Measurements from ENCODE around the gene PAX4.

Gene PAX4

GRCh38 chr7:127588019-127588696, 29.8 kb downstream of the PAX4 start, which contains the start of gene ARF5:
Gene ARF5 (plus strand): TSS chr7:127588411. CDS start chr7:127588499, 88 bp downstream.
- peak within 1 kb of the TSS; percentile 89 for H3K4me3 ChIP-seq (ENCODE audit: low read depth, low read length)
- TF ChIP-seq CTCF (conservative IDR thresholded peaks at IDR 0.05; ENCODE audit: low read depth, low read length): no peak
- DNase-seq (ENCODE audit: low read depth): peak; percentile 84

- H3K4me3 ChIP-seq (ENCODE audit: low read depth, low read length): peak overlapping the region; percentile 89
- no peak for DNase-seq (ENCODE audit: low read depth)
- no peak for TF ChIP-seq CTCF (conservative IDR thresholded peaks at IDR 0.05; ENCODE audit: low read depth, low read length)
These were observed 30.3 kb downstream of the PAX4 start for GRCh38 chr7:127587663-127588018.

- H3K4me3 ChIP-seq (ENCODE audit: low read depth, low read length): no peak overlapping the region
- no peak for DNase-seq (ENCODE audit: low read depth)
These were observed 31.6 kb downstream of the PAX4 start for GRCh38 chr7:127586346-127586745.

GRCh38 chr7:127585044-127585953, 32.6 kb downstream of the PAX4 start, which contains the start of gene GCC1:
Gene GCC1 (minus strand): TSS chr7:127585596. CDS start chr7:127585182, 414 bp downstream.
- peak within 1 kb of the TSS; percentile 95 for H3K4me3 ChIP-seq (ENCODE audit: low read depth, low read length)

More at GRCh38 chr7:127586346-127586745, 31.6 kb downstream of the PAX4 start:
- TF ChIP-seq CTCF (conservative IDR thresholded peaks at IDR 0.05; ENCODE audit: low read depth, low read length): no peak

DNA sequence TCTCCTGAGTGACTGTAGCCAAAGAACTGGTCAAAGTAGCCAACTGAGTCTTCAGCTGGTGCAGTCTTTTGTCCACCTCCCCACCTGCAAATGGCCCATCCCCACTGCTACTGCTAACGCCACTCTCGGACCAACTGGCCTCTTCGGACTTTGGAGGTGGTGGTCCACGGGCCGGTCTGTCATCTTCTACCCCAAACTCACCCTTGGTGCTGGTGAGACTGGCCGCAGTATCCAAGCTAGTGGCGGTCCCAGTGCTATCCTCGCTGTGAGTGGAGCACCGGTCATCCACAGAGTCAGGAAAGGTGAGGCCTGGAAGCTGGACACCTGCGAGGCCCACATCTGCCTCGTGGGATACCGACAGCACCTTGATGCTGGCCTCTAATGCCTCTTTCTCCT, 33.3 kb downstream of the PAX4 start:
- TF ChIP-seq CTCF (conservative IDR thresholded peaks at IDR 0.05; ENCODE audit: low read depth, low read length): no peak
- DNase-seq (ENCODE audit: low read depth): no peak
- peak overlapping the region; percentile 95 for H3K4me3 ChIP-seq (ENCODE audit: low read depth, low read length)

More at GRCh38 chr7:127585044-127585953, 32.6 kb downstream of the PAX4 start, which contains the start of gene GCC1:
- TF ChIP-seq CTCF (conservative IDR thresholded peaks at IDR 0.05; ENCODE audit: low read depth, low read length): no peak
- DNase-seq (ENCODE audit: low read depth): peak; percentile 88

- DNase-seq (ENCODE audit: low read depth): peak; percentile 91
- peak; percentile 44 for TF ChIP-seq CTCF (conservative IDR thresholded peaks at IDR 0.05; ENCODE audit: low read depth, low read length)
- H3K4me3 ChIP-seq (ENCODE audit: low read depth, low read length): peak overlapping the region; percentile 25
These were observed 35.6 kb downstream of the PAX4 start for GRCh38 chr7:127582361-127582760.

Measured in choroid plexus epithelial cell (primary cell).